ENCODE measurements around the gene MLF1.

- TF ChIP-seq, protein P1, sequence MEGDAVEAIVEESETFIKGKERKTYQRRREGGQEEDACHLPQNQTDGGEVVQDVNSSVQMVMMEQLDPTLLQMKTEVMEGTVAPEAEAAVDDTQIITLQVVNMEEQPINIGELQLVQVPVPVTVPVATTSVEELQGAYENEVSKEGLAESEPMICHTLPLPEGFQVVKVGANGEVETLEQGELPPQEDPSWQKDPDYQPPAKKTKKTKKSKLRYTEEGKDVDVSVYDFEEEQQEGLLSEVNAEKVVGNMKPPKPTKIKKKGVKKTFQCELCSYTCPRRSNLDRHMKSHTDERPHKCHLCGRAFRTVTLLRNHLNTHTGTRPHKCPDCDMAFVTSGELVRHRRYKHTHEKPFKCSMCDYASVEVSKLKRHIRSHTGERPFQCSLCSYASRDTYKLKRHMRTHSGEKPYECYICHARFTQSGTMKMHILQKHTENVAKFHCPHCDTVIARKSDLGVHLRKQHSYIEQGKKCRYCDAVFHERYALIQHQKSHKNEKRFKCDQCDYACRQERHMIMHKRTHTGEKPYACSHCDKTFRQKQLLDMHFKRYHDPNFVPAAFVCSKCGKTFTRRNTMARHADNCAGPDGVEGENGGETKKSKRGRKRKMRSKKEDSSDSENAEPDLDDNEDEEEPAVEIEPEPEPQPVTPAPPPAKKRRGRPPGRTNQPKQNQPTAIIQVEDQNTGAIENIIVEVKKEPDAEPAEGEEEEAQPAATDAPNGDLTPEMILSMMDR (IDR thresholded peaks at IDR 0.05 in 2 of 3, conservative IDR thresholded peaks at IDR 0.05 in 1 of 3; ENCODE audit: borderline replicate concordance in 1 of 3, insufficient read depth in 1 of 3, low read depth in 2 of 3, low read length in 2 of 3): peak in 2 of 3 experiments; percentile 4 to 16; a peak in 1 of 6 replicates
- no peak for TF ChIP-seq POLR2A (IDR thresholded peaks at IDR 0.05; ENCODE audit: borderline replicate concordance, extremely low read depth, insufficient read depth, insufficient read length)
- no peak for TF ChIP-seq TCF7L2 (IDR thresholded peaks at IDR 0.05; ENCODE audit: borderline replicate concordance, extremely low read depth, insufficient read depth, insufficient read length)
- TF ChIP-seq EZH2 (IDR thresholded peaks at IDR 0.05): no peak
- TF ChIP-seq ATF3 (IDR thresholded peaks at IDR 0.05): no peak
- TF ChIP-seq, protein P2, sequence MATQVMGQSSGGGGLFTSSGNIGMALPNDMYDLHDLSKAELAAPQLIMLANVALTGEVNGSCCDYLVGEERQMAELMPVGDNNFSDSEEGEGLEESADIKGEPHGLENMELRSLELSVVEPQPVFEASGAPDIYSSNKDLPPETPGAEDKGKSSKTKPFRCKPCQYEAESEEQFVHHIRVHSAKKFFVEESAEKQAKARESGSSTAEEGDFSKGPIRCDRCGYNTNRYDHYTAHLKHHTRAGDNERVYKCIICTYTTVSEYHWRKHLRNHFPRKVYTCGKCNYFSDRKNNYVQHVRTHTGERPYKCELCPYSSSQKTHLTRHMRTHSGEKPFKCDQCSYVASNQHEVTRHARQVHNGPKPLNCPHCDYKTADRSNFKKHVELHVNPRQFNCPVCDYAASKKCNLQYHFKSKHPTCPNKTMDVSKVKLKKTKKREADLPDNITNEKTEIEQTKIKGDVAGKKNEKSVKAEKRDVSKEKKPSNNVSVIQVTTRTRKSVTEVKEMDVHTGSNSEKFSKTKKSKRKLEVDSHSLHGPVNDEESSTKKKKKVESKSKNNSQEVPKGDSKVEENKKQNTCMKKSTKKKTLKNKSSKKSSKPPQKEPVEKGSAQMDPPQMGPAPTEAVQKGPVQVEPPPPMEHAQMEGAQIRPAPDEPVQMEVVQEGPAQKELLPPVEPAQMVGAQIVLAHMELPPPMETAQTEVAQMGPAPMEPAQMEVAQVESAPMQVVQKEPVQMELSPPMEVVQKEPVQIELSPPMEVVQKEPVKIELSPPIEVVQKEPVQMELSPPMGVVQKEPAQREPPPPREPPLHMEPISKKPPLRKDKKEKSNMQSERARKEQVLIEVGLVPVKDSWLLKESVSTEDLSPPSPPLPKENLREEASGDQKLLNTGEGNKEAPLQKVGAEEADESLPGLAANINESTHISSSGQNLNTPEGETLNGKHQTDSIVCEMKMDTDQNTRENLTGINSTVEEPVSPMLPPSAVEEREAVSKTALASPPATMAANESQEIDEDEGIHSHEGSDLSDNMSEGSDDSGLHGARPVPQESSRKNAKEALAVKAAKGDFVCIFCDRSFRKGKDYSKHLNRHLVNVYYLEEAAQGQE (IDR thresholded peaks at IDR 0.05; ENCODE audit: low read depth): no peak
- TF ChIP-seq, protein P3, sequence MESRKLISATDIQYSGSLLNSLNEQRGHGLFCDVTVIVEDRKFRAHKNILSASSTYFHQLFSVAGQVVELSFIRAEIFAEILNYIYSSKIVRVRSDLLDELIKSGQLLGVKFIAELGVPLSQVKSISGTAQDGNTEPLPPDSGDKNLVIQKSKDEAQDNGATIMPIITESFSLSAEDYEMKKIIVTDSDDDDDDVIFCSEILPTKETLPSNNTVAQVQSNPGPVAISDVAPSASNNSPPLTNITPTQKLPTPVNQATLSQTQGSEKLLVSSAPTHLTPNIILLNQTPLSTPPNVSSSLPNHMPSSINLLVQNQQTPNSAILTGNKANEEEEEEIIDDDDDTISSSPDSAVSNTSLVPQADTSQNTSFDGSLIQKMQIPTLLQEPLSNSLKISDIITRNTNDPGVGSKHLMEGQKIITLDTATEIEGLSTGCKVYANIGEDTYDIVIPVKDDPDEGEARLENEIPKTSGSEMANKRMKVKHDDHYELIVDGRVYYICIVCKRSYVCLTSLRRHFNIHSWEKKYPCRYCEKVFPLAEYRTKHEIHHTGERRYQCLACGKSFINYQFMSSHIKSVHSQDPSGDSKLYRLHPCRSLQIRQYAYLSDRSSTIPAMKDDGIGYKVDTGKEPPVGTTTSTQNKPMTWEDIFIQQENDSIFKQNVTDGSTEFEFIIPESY (IDR thresholded peaks at IDR 0.05; ENCODE audit: extremely low read depth, insufficient replicate concordance, low read length): no peak
- peak; percentile 27; the same call in 1 of the 2 replicates for TF ChIP-seq RAD21 (IDR thresholded peaks at IDR 0.05; ENCODE audit: low read depth)
- no peak for TF ChIP-seq EZH2phosphoT487 (IDR thresholded peaks at IDR 0.05; ENCODE audit: borderline replicate concordance)
- TF ChIP-seq FOSL1 (IDR thresholded peaks at IDR 0.05; ENCODE audit: low read depth): no peak
- no peak for TF ChIP-seq MAX (IDR thresholded peaks at IDR 0.05)
Measured at GRCh38 chr3:158573714-158574113, 2.7 kb downstream of the MLF1 start.

Measured in HCT116 (cell line).